CD4-positive, alpha-beta T cell (primary cell): Measurements from ENCODE around the gene OPN5. TPM values are rescaled to one million over a fixed set of nuclear protein-coding genes. Genes with fewer than 3 reads are reported as not detected.

ENCODE experiments used
- ATAC-seq: fragments of 200-7000 bp; cut with Tn5 transposase; one replicate; pipeline ENCODE4 v1.10.0; 2022; ENCODE audit warnings: mild to moderate bottlenecking; ENCODE audit not compliant: poor library complexity
- CTCF ChIA-PET: fragments of 350-600 bp; sonication (Branson Sonifier 250); formaldehyde crosslinking; loops from one replicate; lab custom pipeline; 2021; ENCODE audit warnings: antibody characterized with exemption, inconsistent platforms; lab: Charles Lee
- POLR2A ChIA-PET: fragments of 350-600 bp; sonication (Branson Sonifier 250); formaldehyde crosslinking; loops from one replicate; lab custom pipeline; 2021; ENCODE audit warnings: antibody characterized with exemption, inconsistent platforms; lab: Charles Lee
- DNase-seq, 14 experiments: peaks; one replicate each; pipeline ENCODE4 v3.0.0-alpha.2; 2013 to 2020; ENCODE audit warnings: mixed read lengths in 2 of 14
- H3K27ac ChIP-seq, 2 donors: one replicate each; pipeline versions ENCODE4 v1.5.1 to v1.7.0; 2013; ENCODE audit warnings: low read length in 2 of 2, low read depth in 1 of 2, mild to moderate bottlenecking in 1 of 2
- H3K27me3 ChIP-seq, 2 experiments: 1 replicate in 1 of 2; 2 replicates in 1 of 2; pipeline versions ENCODE4 v1.6.1 to v1.7.0; 2013; ENCODE audit warnings: low read length in 2 of 2, control low read depth in 1 of 2, mild to moderate bottlenecking in 1 of 2, moderate library complexity in 1 of 2; ENCODE audit not compliant: insufficient read depth in 2 of 2, control insufficient read depth in 1 of 2
- H3K36me3 ChIP-seq: one replicate; pipeline ENCODE4 v1.6.1; 2013; ENCODE audit warnings: low read length, control low read depth; ENCODE audit not compliant: insufficient read depth
- H3K4me1 ChIP-seq: one replicate; pipeline ENCODE4 v1.6.1; 2013; ENCODE audit warnings: low read length, control low read depth; ENCODE audit not compliant: insufficient read depth
- H3K4me3 ChIP-seq: one replicate; pipeline ENCODE4 v1.5.1; 2013; ENCODE audit warnings: mild to moderate bottlenecking, low read length, moderate library complexity
- H3K9me3 ChIP-seq, 2 experiments: 1 replicate in 1 of 2; 2 replicates in 1 of 2; pipeline versions ENCODE4 v1.6.1 to v1.7.0; 2013; ENCODE audit warnings: low read length in 2 of 2, mild to moderate bottlenecking in 2 of 2, control low read depth in 1 of 2, moderate library complexity in 1 of 2; ENCODE audit not compliant: control insufficient read depth in 1 of 2, insufficient read depth in 1 of 2
- H3K27ac Mint-ChIP-seq: one replicate; pipeline ENCODE4 v1.8.0; 2020; ENCODE audit warnings: mixed read lengths
- H3K27me3 Mint-ChIP-seq: one replicate; pipeline ENCODE4 v1.8.0; 2021; ENCODE audit warnings: mixed read lengths
- H3K36me3 Mint-ChIP-seq: one replicate; pipeline ENCODE4 v1.8.0; 2021; ENCODE audit warnings: low read depth, mixed read lengths
- H3K4me1 Mint-ChIP-seq: one replicate; pipeline ENCODE4 v1.8.0; 2021; ENCODE audit warnings: low read depth, mixed read lengths
- H3K4me3 Mint-ChIP-seq: one replicate; pipeline ENCODE4 v1.8.0; 2020; ENCODE audit warnings: mild to moderate bottlenecking, mixed read lengths
- H3K9me3 Mint-ChIP-seq: one replicate; pipeline ENCODE4 v1.8.0; 2020; ENCODE audit warnings: mixed read lengths
- intact Hi-C, 2 experiments: fragments of 100-400 bp; cut with DNase I in 1 of 2; cut with micrococcal nuclease in 1 of 2; formaldehyde crosslinking; loops; one replicate each; pipeline versions ENCODE4 v1.15.1 to v1.9.0; 2023 to 2025; cut with DNase I, micrococcal nuclease
- total RNA-seq, 174 experiments: library from RNA in 2 of 174; stranded (reverse) in 2 of 174; gene quantifications; one replicate each; pipeline ENCODE4 v1.2.3 and lab custom pipeline; 2021 to 2026
- TF ChIP-seq, protein P1 (sequence below): fragments of 200-600 bp; IDR thresholded peaks from one replicate; pipeline ENCODE4 v1.8.0; 2022; ENCODE audit warnings: antibody characterized with exemption, mild to moderate bottlenecking

Gene OPN5
- total RNA-seq, 2 experiments from 2014 or later = not detected

DNA sequence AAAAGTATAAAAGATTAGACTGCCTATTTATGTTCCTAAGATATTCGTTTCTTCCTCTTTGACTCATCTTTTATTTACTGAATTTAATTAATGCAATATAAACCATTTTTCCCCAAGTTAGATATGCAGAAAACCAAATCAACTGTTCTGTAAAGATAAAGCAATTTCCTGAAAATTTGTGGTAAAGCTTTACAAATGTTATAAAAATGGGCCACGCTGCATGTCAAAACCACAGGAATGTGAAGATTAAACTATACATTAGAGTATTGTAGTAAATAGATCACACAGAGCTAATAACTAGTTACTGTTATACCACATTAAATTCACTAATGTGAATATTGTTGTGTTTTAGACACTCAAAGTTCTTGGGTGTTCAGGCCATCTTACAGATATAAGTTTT lies 83.4 kb downstream of the OPN5 start:
- Mint-ChIP-seq H3K4me3 (no peak overlapping the region), H3K27ac (no peak overlapping the region), H3K4me1 (no peaks in the 10 kb centered on the region), H3K9me3 (no peaks in the 10 kb centered on the region), H3K36me3 (no peaks in the 10 kb centered on the region), H3K27me3 (no peaks in the 10 kb centered on the region)
- no peaks in the 10 kb centered on the region for H3K27me3 ChIP-seq
- intact Hi-C loops = no loop called here
- DNase-seq (no peak), ATAC-seq (no peak)
- H3K4me1 ChIP-seq = no peaks in the 10 kb centered on the region
- CTCF ChIA-PET = no interaction called here
- no peak overlapping the region for H3K4me3 ChIP-seq
- H3K27ac ChIP-seq = no peak overlapping the region
- no peaks in the 10 kb centered on the region for H3K9me3 ChIP-seq
- H3K36me3 ChIP-seq = no peaks in the 10 kb centered on the region
- POLR2A ChIA-PET = no interaction called here
- TF ChIP-seq, protein P1, sequence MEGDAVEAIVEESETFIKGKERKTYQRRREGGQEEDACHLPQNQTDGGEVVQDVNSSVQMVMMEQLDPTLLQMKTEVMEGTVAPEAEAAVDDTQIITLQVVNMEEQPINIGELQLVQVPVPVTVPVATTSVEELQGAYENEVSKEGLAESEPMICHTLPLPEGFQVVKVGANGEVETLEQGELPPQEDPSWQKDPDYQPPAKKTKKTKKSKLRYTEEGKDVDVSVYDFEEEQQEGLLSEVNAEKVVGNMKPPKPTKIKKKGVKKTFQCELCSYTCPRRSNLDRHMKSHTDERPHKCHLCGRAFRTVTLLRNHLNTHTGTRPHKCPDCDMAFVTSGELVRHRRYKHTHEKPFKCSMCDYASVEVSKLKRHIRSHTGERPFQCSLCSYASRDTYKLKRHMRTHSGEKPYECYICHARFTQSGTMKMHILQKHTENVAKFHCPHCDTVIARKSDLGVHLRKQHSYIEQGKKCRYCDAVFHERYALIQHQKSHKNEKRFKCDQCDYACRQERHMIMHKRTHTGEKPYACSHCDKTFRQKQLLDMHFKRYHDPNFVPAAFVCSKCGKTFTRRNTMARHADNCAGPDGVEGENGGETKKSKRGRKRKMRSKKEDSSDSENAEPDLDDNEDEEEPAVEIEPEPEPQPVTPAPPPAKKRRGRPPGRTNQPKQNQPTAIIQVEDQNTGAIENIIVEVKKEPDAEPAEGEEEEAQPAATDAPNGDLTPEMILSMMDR = no peak

DNA sequence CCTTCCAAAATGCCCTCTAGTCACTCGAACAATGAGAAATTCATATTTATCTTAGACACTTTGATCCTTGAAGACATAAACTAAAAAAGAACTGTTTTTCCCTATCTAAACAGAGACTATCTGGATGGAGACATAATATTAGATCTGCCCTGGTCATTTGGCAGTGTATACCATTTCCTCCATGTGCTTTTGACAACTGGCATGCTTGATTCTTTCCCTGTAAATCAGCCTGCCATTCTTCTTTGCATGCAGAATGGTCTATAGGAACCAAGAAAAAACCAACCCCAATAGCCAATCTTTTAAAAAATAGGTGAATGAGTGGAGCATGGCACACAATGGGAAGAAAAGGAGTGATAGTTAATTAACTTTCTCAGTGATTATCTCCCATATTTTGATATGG lies 93.8 kb downstream of the OPN5 start:
- intact Hi-C loops = no loop called here

More for the DNA sequence above, 93.8 kb downstream of the OPN5 start:
- ChIA-PET CTCF (no interaction called here), POLR2A (no interaction called here)
- Histone ChIP-seq H3K4me3 (no peak overlapping the region), H3K4me1 (no peaks in the 10 kb centered on the region), H3K36me3 (no peaks in the 10 kb centered on the region), H3K9me3 (no peaks in the 10 kb centered on the region), H3K27me3 (no peaks in the 10 kb centered on the region), H3K27ac (no peak overlapping the region)
- H3K36me3 Mint-ChIP-seq = no peaks in the 10 kb centered on the region
- H3K27ac Mint-ChIP-seq = no peak overlapping the region
- DNase-seq = no peak
- TF ChIP-seq, protein P1 = no peak
- no peak overlapping the region for H3K4me3 Mint-ChIP-seq
- no peak for ATAC-seq
- no peaks in the 10 kb centered on the region for H3K27me3 Mint-ChIP-seq
- H3K9me3 Mint-ChIP-seq = peaks cover 1% of the 10 kb centered on the region
- no peaks in the 10 kb centered on the region for H3K4me1 Mint-ChIP-seq

Other genes with a start within 250 kb of the OPN5 start
- gene ADGRF4, start 83.5 kb upstream of the OPN5 start, total RNA-seq = not detected